T-helper 2 cell treated with Interferon-gamma antibody and Interleukin-4, amounts not matched to agents 100 ng/mL and 5 ng/mL, for 36 hours (primary cell): Measurements from ENCODE around the gene SUSD1. TPM values are rescaled to one million over a fixed set of nuclear protein-coding genes. Genes with fewer than 3 reads are reported as not detected.

Experiments
- intact Hi-C: fragments of 100-400 bp; cut with micrococcal nuclease; formaldehyde crosslinking; loops from one replicate; pipeline ENCODE4 v1.15.1; 2023
- total RNA-seq: library from RNA; stranded (reverse); gene quantifications from 2 replicates; pipeline ENCODE4 v1.2.3, GENCODE V29; 2022

The SUSD1 gene
- total RNA-seq, 1 donor from 2014 or later: 27.7 TPM

DNA sequence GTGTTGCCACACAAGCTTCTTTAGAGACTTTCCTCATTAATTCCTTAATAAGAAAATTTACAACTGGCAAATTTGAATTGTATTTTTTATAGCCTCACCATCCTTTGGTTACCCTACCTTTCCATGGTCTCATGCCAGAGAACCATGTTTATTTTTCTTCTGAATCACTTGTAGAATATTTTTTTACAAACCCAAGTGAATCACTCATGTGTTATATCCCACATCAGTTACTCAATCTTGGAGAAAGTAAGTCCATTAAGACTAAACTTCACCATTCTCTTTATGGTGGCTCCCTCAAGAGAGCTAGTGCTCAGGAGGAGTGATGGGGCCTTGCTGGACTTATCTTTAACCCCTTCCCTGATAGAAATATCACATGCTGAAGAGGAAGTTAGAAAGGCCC is 128.9 kb downstream of the SUSD1 start:
- intact Hi-C loops: no loop called here

DNA sequence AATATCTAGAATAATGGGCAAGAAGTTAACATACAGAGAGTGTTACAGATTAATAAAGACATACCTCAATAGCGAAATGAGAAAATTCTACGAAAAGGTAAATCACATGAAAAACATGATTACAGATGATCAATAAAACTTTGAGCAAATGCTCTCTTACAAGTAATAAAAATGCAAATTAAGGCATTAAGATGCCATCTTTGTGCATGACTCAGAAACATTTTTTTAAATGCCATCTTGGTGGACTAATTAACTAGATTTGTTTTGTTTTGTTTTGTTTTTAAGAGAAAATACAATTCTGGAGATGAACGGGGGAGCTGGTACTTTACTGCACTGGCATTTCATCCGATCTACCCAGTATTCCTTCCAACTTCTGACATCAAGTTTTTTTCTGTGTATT is 130.2 kb downstream of the SUSD1 start:
- intact Hi-C loops: no loop called here

DNA sequence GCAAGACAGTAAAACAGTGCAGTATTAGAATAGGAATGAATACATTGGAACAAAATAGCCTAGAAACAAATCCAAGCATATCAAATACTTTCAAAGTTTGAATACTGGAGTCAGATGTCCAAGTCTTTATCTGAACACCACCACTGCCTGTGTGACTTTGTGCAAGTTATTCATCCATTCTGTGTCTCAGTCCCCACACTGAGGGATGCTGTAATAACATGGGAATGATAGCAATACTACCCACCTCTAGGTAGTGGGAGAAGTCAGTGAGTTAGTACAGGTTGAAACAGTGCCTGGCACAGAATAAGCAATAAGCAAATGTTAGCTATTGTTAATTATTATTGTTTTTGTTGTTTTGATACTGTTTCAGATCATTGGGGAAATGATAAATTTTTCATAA is 130.9 kb downstream of the SUSD1 start:
- intact Hi-C loops: no loop called here

DNA sequence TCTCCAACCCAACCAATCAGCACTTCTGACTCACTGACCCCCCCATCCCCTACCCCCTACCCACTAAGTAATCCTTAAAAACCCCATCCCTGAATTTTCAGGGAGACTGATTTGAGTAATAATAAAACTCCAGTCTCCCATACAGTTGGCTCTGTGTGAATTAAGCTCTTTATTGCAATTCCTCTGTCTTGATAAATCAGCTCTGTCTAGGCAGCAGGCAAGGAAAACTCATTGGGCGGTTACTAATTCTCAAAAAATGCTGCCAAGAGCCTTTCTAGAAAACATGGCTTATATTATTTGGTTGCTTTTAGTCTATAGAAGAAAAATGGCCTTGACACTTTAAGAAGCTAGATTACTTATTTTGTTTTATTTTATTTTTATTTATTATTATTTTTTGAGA is 131.7 kb downstream of the SUSD1 start:
- intact Hi-C loops: no loop called here

DNA sequence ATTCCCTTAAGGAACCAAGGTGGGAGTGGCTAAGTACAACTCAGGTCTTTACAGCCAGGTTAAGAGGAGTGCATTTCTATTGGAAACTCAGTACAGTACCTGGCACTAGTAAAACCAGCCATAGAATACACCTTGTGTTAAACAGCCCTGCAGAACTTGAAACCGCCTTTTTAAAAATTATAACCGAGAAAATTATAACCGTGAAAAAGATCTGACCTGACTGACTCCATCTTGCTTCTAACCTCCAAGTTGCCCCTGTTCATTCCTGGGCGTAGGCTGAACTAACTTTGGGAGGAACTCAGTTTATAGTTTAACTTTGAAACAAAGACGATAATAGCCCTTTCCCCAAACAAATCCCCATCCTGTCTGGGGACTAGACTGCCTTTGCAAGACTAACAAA is 132.3 kb downstream of the SUSD1 start:
- intact Hi-C loops: no loop called here

DNA sequence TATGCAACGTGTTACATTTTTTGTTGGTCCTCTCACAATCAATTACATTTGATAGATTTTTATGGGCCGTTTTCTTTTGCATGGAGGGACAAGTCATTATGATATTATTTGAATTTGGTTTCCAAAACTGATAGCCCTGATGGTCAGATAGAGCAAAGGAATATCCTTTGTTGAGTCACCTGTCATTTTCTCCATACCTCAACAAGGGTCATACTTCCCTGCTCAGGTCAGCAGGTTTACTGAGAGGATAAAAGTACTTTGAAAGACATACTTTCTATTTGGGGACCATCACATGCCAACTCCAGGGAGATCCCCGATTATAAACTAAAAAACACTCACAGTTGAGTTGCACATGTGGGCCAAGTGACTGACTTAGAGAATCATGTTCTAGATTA is 132.9 kb downstream of the SUSD1 start:
- intact Hi-C loops: no loop called here

DNA sequence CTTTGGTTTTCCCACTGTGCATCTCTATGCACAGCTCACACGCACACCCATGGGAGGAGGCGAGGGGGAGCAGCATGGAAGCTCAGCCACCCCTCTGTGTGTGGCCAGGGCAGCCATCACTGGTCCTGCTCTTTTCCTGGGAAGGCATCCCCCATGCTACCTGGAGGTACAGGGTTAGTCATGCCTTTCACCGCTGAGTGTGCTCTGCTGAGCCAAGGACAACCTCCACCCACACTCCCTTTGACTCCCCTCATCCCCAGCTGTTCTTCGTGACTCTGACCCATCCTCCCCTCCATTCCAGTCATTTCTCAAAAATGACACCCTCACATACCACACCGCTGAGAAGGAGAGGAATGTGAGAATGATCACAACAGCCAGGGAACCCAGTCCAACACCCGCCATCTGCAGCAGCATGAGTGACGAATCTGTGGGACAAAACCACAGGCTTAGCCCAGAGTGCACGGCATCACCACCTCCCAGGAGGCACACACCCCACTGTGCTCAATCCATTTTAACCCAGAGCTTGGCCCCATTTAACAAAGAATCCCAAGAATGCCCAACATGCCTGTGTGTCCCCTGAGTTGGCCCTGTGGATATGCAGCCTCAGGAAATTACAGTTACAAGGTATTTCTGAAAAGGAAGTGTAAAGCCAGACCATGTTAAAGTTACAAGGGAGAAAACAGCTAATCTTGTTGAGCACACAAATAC is 133.4 kb downstream of the SUSD1 start:
- intact Hi-C loops: no loop called here

DNA sequence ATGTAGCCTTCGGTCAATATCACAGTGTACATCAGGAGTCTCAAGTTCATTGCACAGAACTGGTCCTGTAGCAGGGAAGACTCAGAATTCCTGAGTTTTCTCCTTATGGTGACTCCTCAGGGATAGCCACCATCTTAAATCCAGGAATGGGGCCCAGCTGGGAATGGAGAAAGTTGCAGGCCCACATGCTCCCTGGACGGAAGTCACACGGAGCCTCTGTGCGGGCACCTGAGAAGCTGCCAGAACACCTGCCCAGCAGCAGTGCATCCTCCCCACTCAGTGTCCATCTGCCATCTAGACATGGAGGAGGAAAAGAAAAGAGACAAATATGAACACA is 133.9 kb downstream of the SUSD1 start:
- intact Hi-C loops: no loop called here

DNA sequence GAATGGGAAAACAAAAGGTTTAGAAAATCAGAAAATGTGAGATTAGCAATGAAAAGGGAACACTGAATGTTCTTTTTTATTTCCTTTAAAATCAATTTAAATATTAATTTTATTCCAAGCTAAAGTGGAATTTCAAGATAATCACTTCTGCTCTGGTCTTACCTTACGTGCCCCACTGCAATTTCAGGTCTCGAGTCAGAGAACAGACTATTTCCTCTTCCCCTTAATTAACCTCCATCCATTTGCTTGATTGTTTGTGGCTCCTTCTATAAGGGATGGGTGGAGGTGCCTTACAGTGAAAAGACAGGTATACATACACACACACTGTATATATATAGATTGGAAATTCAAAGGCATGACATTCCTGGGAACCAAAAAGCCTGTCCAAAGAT is 137.1 kb downstream of the SUSD1 start:
- intact Hi-C loops: loop anchor here (2.0 to 5.0 kb wide), 3 partner anchors 46 to 407 kb away; partner anchors contain the start of gene DNAJC25

DNA sequence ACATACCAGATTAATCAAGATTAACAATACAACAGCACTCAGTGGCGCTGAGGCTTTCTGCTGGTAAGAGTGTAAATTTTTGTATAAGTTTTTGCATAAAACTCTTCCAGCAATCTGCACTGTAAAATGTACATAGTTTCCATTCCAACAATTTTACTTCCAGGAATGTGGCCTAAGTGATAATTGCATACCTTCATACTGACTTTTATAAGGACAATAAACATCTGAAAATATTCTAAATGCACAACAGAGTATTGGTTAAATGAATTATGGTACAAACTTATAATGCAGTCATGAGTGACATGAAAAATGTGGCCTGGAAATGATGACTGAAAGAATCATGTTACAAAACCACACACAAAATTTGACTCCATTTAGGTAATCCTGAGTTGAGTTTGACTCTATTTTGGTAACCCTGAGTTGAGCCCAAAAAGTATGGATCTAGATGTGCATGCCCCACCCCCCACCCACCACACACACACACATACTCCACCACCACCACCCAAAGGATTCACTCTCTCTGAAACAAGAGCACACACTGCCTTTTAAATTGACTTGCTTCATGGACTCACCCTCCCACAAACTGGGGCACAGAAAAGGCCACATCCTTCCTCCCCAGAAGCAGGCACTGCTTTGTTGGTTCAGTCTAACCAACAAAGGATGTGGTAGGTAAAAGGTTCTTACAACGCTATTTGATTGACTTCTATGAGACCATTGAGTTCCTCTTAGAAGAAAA is 137.6 kb downstream of the SUSD1 start:
- intact Hi-C loops: loop anchor here (1.0 to 5.0 kb wide), 5 partner anchors 45 to 407 kb away; partner anchors contain the start of genes DNAJC25, PTBP3 and UGCG

DNA sequence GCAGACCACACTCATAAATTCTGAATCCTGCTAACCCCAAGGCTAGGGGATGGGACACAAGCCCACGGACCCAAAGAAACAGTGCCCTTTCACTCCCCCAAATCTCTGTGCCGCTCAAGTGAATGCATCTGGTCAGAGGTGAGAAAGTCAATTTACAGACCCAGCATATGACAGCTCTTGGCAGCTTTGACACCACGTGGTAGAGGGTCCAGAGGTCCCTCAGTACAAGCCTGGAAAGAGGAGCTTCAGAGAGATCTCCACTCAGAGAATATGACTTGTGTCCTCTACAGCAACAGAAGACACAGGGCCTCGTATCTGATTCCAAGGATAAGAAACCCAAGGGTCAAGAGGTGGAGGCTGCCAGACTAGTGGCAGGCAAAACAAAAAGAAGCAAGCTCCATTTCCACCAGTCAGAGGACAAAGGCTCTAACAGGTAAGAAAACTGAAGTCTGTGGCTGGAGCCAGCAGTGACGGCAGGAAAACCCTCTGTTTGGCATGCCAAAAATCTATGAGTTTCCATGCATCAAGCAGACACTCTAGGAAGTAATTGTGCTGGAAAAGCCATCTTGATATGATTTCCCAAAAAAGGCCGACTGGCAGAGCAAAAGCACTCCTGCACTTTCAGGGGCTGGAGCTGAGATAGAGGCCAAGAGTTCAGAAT is 139.8 kb downstream of the SUSD1 start:
- intact Hi-C loops: loop anchor here (5.0 kb wide), 2 partner anchors 43 to 108 kb away; no protein-coding TSS in a partner anchor

DNA sequence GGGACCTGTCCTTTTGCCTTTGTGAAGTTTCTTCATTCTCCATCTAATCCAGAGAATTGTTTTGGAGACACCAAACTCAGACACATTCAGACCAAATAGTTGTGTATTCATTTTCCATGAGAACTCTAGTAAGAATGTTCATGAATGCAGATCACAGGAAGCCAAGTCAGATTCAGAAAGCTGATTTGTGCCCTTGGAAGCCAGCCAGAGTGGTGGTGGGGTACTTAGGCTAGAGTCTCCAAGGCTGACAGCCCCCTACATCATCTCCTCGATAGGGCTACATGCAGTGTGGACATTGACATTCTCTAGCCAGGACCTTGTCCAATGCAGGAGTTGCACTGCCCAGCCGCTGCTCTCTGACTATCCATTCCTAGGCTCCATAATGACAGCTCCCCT is 140.9 kb downstream of the SUSD1 start:
- intact Hi-C loops: no loop called here

DNA sequence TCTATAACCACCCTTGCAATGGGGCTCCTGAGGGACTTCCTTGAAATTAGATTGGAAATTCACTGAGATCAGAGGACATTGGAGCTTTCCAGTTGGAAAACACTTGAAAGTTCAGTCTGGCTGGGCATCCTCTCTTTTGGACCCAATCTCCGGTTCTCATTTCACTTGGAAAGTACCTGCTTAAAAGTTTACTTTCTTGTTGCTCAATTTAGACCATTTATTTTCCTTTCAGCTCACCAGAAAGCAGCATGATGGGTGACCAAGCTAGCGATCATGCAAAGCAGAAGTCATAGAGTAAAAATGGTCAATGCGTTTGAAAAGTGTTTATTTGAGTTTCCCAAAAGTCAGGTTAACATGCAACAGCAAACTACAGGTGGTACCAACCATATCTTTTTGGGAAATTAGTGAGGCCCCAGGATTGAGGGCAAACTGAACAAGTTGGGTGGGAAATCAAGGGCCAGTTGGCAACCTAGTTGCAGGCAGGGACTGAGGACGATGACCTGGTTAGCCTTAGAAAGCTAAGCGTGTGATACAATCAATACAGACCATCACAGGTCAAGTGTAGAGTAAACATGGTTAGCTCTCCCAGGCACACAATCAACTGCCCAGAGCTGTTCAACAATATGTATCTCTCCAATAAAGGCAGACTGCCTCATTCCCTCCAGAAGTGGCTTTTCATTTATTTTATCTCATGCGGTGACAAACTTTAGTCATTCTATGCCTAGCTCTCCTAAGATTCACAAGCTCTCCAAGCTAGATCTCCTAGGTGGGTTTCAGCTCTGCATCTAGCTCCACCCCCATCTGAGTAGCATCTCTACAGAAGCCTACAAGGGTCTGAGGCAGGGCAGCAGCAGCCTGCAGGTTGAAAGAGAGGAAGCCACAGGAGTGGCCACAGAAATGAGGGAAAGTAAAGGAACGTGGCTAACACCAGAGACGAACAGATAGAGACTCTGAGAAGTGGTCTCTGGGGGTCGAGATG is 141.6 kb downstream of the SUSD1 start:
- intact Hi-C loops: no loop called here

DNA sequence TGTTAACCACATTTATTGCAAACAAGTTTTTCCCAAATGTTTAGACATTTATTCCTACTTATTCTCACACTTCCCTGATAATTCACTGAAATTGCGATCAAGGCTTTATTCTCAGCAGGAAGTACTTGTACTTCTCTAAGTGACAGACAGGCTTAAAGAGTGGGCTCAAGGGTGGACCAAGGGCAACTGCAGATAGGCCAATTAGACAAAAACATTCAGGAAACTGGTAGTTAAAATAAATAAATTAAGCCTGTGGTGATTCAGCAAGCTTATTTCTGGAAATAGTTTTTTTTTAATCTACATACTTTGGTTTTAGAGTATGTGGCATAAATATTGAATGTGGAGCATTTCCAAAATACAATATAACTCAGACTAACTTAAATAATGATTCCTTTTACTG is 142.4 kb downstream of the SUSD1 start:
- intact Hi-C loops: no loop called here

DNA sequence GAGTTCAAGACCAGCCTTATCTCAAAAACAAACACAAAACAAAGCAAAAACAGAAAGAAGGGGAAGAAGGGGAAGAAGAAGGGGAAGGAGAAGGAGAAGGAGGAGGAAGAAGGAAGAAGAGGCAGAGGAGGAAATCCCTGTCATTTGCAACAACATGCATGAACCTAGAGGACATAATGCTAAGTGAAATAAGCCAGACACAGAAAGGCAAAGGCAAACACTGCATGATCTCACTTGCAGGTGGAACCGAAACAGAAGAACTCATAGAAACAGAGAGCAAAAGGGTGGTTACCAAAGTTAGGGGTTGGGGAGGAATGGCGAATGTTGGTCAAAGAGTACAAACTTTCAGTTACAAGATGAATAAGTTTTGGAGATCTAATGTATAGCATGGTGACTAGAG is 143.1 kb downstream of the SUSD1 start:
- intact Hi-C loops: no loop called here

DNA sequence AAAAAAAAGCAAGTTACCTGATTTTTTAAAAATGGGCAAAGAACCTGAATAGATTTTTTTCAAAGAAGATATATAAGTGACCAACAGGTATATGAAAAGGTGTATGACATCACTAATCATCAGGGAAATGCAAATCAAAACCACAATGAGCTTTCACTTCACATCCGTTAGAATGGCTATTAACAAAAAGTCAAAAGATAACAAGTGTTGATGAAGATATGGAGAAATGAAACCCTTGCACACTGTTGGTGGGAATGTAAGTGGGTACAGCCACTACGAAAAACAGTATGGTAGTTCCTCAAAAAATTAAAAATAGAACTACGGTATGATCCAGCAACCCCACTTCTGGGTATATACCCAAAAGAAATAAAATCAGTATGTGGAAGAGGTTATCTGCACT is 143.7 kb downstream of the SUSD1 start:
- intact Hi-C loops: no loop called here

DNA sequence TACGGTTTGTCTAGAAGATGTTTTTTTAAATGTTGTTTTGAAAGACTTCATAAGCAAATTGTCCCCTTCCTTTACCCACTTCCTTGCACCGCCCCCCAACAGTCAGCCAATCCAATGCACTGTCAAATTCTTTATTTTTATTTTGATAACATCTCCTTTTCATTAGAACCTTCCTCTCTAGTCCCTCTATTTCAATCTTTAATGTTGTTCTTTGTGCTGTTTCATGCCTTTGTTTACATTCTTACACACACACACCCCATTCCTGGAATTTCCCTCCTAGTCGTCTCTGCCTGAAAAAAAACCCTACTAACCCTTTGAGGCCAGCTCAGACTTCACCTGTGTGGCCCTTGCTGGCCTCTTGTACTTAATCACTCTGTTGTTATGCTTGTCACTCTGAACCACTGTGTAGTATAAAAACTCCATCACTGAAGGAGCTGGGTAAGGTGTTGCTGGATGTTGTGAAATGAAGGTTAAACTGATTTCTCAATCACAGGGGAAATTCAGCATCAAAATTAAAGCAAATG is 145.1 kb downstream of the SUSD1 start:
- intact Hi-C loops: no loop called here

DNA sequence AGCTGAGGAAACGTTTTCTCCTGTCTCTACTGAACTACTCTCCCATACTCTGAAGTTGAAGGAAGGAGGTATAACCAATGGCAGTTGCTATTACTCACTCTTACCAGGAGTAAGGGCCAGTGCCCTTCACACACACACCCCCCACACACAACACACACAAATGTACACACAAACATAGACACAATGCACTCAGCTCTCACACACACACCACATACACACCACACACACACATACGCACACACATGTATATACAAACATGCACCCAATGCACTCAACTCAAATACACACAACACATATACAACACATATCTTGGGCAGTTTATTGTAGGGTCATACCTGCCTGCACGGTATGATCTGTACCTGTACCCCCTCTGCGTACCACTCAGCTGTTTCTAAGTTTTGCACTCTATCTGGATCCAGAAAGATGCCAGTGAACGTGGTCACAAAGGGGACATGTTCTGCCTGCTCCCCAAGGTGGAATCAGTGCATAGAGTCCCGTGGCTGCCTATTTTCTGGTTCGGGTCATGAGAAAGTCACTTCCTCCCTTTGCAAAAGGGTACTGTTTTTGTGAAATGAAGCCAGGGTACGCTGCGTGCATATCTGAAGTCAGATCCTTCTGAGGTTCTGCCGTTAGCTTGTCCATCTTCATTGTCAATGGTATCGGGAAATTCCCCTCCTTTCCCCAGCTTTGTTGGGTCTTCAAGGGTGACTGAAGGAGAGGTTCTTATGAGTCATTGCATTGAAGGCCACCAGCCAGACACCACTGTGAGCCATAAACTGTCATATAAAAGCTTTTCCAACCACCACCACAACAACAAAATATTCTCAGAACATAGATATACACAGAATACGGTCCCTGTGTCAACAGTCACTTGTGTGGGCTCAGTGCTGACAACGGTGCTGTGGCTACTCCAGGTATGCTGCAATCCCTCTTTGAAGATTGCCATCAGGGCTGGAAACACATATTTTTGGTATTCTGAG is 146.6 kb downstream of the SUSD1 start:
- intact Hi-C loops: no loop called here

DNA sequence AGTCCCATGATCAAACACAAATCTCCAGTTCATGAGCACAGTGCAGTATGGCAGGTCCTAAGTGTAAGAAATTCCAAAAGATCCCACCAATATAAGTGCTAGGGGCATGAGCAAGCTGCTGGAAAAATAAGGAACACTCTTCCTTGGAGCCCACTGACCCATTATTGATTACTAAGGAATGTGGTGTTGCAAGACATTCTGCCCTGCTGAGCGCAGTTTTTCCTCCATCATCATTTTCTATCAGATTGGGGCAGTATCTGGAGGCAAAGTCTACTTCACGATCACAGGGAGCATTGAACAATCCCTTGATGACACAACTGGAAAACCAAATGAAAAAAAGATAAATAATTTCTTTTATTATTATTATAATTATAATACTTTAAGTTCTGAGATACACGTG is 149.2 kb downstream of the SUSD1 start:
- intact Hi-C loops: no loop called here

DNA sequence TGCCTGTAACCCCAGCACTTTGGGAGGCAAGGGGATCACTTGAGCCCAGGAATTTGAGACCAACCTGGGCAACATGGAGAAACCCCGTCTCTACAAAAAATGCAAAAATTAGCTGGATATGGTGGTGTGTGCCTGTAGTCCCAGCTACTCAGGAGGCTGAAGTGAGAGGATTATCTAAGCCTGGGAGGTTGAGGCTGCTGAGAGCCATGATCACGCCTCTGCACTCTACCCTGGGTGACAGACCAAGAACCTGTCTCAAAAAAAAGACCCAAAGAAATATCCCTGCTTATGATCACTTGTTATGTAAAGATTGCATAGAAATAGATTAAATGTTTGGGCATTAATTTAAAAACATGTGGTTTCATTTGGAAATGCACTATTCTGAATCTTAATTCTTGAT is 153.4 kb downstream of the SUSD1 start:
- intact Hi-C loops: no loop called here
